ENCODE results near the gene FRMD1. TPM values are rescaled to one million over a fixed set of nuclear protein-coding genes. Genes with fewer than 3 reads are reported as not detected.

FRMD1 gene
- total RNA-seq, 1 experiment from 2014 or later, result 0.57 TPM

DNA sequence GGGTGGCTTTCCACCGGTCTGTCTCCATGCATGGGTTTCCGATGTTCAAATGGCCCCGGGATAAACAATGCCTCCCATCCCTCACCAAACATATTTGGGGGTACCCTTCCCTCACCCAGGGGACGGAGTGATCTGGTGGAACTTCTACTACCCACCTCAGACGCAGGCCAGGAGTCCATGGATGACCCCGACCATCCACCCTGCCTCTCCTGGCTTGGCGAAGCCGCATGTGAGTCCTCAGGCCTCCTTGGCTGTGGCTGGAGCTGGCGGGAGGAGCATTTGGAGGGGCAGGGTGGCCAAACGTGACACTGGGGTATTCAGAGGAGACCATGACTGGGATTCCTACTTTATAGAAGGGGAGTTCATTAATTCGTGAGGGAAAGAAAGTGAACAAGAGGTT, 45.9 kb upstream of the FRMD1 start (continued):
- TF ChIP-seq, protein P1, sequence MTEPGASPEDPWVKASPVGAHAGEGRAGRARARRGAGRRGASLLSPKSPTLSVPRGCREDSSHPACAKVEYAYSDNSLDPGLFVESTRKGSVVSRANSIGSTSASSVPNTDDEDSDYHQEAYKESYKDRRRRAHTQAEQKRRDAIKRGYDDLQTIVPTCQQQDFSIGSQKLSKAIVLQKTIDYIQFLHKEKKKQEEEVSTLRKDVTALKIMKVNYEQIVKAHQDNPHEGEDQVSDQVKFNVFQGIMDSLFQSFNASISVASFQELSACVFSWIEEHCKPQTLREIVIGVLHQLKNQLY (CRISPR knock-in tag; IDR thresholded peaks at IDR 0.05), result no peak
- TF ChIP-seq RORB (CRISPR knock-in tag; IDR thresholded peaks at IDR 0.05) (no peak), CREM (CRISPR knock-in tag; IDR thresholded peaks at IDR 0.05) (no peak), ZNF416 (CRISPR knock-in tag; IDR thresholded peaks at IDR 0.05) (no peak), NFATC4 (CRISPR knock-in tag; IDR thresholded peaks at IDR 0.05) (no peak), OVOL2 (CRISPR knock-in tag; IDR thresholded peaks at IDR 0.05; ENCODE audit: borderline replicate concordance) (no peak), ZNF263 (CRISPR knock-in tag; IDR thresholded peaks at IDR 0.05; ENCODE audit: low read depth) (no peak), USF2 (CRISPR knock-in tag; IDR thresholded peaks at IDR 0.05) (no peak), IRF2 (CRISPR knock-in tag; IDR thresholded peaks at IDR 0.05; ENCODE audit: borderline replicate concordance, low read depth) (no peak), ZNF317 (CRISPR knock-in tag; IDR thresholded peaks at IDR 0.05; ENCODE audit: borderline replicate concordance, low read depth) (no peak), SMAD3 (CRISPR knock-in tag; IDR thresholded peaks at IDR 0.05; ENCODE audit: borderline replicate concordance) (no peak), HMGA2 (CRISPR knock-in tag; IDR thresholded peaks at IDR 0.05) (no peak), ZNF423 (CRISPR knock-in tag; IDR thresholded peaks at IDR 0.05) (no peak)

DNA sequence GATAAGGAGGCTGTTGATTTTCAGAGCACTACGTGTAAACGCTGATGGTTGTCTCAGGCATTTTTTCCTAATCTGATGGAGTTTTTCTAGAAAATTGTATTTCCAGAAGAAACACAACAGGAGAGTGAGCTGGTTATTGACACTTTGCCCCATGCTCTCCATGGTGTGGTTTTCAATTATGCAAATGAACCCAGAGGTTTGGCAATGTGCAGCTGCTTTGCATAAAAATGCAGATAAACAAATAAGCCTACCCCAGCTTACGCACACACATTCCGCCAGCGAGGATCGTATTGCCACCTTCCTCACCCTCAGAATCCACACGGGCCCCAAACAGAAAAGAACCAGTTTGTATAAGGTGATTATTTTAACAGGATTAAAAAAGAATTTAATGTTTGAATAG, 45.1 kb upstream of the FRMD1 start:
- Mint-ChIP-seq H3K4me1 (peaks cover 27% of the 10 kb centered on the region), H3K9me3 (peaks cover 7% of the 10 kb centered on the region), H3K36me3 (no peaks in the 10 kb centered on the region), H3K4me3 (no peak overlapping the region), H3K27ac (no peak overlapping the region), H3K27me3 (ENCODE audit: low read depth) (peaks cover 10% of the 10 kb centered on the region)
- ATAC-seq (no peak), DNase-seq (ENCODE audit: low spot score) (no peak)
- CTCF ChIA-PET, result no interaction called here
- POLR2A ChIA-PET, result no interaction called here
- TF ChIP-seq OVOL2 (CRISPR knock-in tag; IDR thresholded peaks at IDR 0.05; ENCODE audit: borderline replicate concordance) (no peak), TCF7 (CRISPR knock-in tag; IDR thresholded peaks at IDR 0.05; ENCODE audit: low read depth) (no peak), TEAD4 (CRISPR knock-in tag; IDR thresholded peaks at IDR 0.05) (no peak), CREM (CRISPR knock-in tag; IDR thresholded peaks at IDR 0.05) (no peak), TP53 (CRISPR knock-in tag; IDR thresholded peaks at IDR 0.05) (no peak)

GRCh38 chr6:168123165-168123911, 44.3 kb upstream of the FRMD1 start:
- no peak; the same call in 1 of the 2 replicates for ATAC-seq
- H3K9me3 Mint-ChIP-seq, result peaks cover 7% of the 10 kb centered on the region

More at GRCh38 chr6:168123165-168123911, 44.3 kb upstream of the FRMD1 start:
- H3K27me3 Mint-ChIP-seq (ENCODE audit: low read depth), result peaks cover 10% of the 10 kb centered on the region
- H3K27ac Mint-ChIP-seq, result no peak overlapping the region; the same call in 1 of the 2 replicates
- no peaks in the 10 kb centered on the region for H3K36me3 Mint-ChIP-seq
- ChIA-PET POLR2A (no interaction called here), CTCF (interaction anchor here (0.6 to 2.3 kb wide), 2 partner anchors 10 kb away, joined by 3 to 8 read pairs; no protein-coding TSS in a partner anchor)
- no peak for DNase-seq (ENCODE audit: low spot score)
- no peak overlapping the region for H3K4me3 Mint-ChIP-seq
- peaks cover 30% of the 10 kb centered on the region for H3K4me1 Mint-ChIP-seq
- TF ChIP-seq ATF1 (CRISPR knock-in tag; IDR thresholded peaks at IDR 0.05) (no peak), CREM (CRISPR knock-in tag; IDR thresholded peaks at IDR 0.05) (no peak), CBFB (CRISPR knock-in tag; IDR thresholded peaks at IDR 0.05; ENCODE audit: low read depth) (no peak), NFATC4 (CRISPR knock-in tag; IDR thresholded peaks at IDR 0.05) (no peak), E2F4 (CRISPR knock-in tag; IDR thresholded peaks at IDR 0.05; ENCODE audit: borderline replicate concordance, low read depth) (no peak), ZNF671 (CRISPR knock-in tag; IDR thresholded peaks at IDR 0.05) (no peak), ARID4B (CRISPR knock-in tag; IDR thresholded peaks at IDR 0.05; ENCODE audit: borderline replicate concordance) (no peak), ZNF121 (CRISPR knock-in tag; IDR thresholded peaks at IDR 0.05) (no peak), CTCF (IDR thresholded peaks at IDR 0.05) (no peak)
- TF ChIP-seq, protein P2, sequence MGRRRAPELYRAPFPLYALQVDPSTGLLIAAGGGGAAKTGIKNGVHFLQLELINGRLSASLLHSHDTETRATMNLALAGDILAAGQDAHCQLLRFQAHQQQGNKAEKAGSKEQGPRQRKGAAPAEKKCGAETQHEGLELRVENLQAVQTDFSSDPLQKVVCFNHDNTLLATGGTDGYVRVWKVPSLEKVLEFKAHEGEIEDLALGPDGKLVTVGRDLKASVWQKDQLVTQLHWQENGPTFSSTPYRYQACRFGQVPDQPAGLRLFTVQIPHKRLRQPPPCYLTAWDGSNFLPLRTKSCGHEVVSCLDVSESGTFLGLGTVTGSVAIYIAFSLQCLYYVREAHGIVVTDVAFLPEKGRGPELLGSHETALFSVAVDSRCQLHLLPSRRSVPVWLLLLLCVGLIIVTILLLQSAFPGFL (CRISPR knock-in tag; IDR thresholded peaks at IDR 0.05; ENCODE audit: borderline replicate concordance), result no peak
